ENCODE data around the gene CDX2. TPM values are rescaled to one million over a fixed set of nuclear protein-coding genes. Genes with fewer than 3 reads are reported as not detected.
A peak's percentile ranks its signal among the peaks of the same experiment; 100 is the strongest.

CDX2 gene
- total RNA-seq, 2 donors from 2014 or later: not detected

- Histone ChIP-seq H3K4me1 (ENCODE audit: control insufficient read depth in 1 of 2, low read depth in 2 of 2) (peaks cover 16 to 41% of the 10 kb centered on the region in 2 donors), H3K36me3 (no peaks in the 10 kb centered on the region), H3K27me3 (replicated peaks; ENCODE audit: insufficient read depth) (peaks cover 7% of the 10 kb centered on the region), H3K4me3 (no peak overlapping the region), H3K9me3 (no peaks in the 10 kb centered on the region), H3K27ac (no peak overlapping the region)
- TF ChIP-seq CTCF (IDR thresholded peaks at IDR 0.05): no peak
- ATAC-seq (ENCODE audit: insufficient number of reproducible peaks, low FRiP score, low read depth) (no peak), DNase-seq (ENCODE audit: low spot score) (no peak)
Measured at GRCh38 chr13:27922883-27923612, 46.1 kb downstream of the CDX2 start.

- DNase-seq (ENCODE audit: low spot score) (no peak), ATAC-seq (ENCODE audit: insufficient number of reproducible peaks, low FRiP score, low read depth) (peak; percentile 33)
- Histone ChIP-seq H3K27ac (no peak overlapping the region), H3K4me3 (no peak overlapping the region), H3K27me3 (replicated peaks; ENCODE audit: insufficient read depth) (peaks cover 7% of the 10 kb centered on the region), H3K36me3 (no peaks in the 10 kb centered on the region), H3K4me1 (ENCODE audit: control insufficient read depth in 1 of 2, low read depth in 2 of 2) (peaks cover 22 to 40% of the 10 kb centered on the region in 2 donors), H3K9me3 (no peaks in the 10 kb centered on the region)
- no peak for TF ChIP-seq CTCF (IDR thresholded peaks at IDR 0.05)
Measured at GRCh38 chr13:27921961-27922882, 46.9 kb downstream of the CDX2 start.

GRCh38 chr13:27921421-27921960 is 47.6 kb downstream of the CDX2 start:
- ATAC-seq (ENCODE audit: insufficient number of reproducible peaks, low FRiP score, low read depth): no peak
- Histone ChIP-seq H3K27me3 (replicated peaks; ENCODE audit: insufficient read depth) (peaks cover 7% of the 10 kb centered on the region), H3K9me3 (no peaks in the 10 kb centered on the region), H3K4me1 (ENCODE audit: control insufficient read depth in 1 of 2, low read depth in 2 of 2) (peaks cover 22 to 45% of the 10 kb centered on the region in 2 donors), H3K27ac (no peak overlapping the region), H3K4me3 (peak overlapping the region; percentile 67), H3K36me3 (no peaks in the 10 kb centered on the region)
- no peak for TF ChIP-seq CTCF (IDR thresholded peaks at IDR 0.05)
- no peak for DNase-seq (ENCODE audit: low spot score)

GRCh38 chr13:27920677-27921420 is 48.3 kb downstream of the CDX2 start:
- no peaks in the 10 kb centered on the region for H3K36me3 ChIP-seq
- no peaks in the 10 kb centered on the region for H3K9me3 ChIP-seq
- DNase-seq (ENCODE audit: low spot score) (no peak), ATAC-seq (ENCODE audit: insufficient number of reproducible peaks, low FRiP score, low read depth) (no peak)
- peak overlapping the region; percentile 67 for H3K4me3 ChIP-seq
- H3K27me3 ChIP-seq (replicated peaks; ENCODE audit: insufficient read depth): peaks cover 7% of the 10 kb centered on the region
- no peak for TF ChIP-seq CTCF (IDR thresholded peaks at IDR 0.05)
- no peak overlapping the region for H3K27ac ChIP-seq
- peaks cover 22 to 45% of the 10 kb centered on the region in 2 donors for H3K4me1 ChIP-seq (ENCODE audit: control insufficient read depth in 1 of 2, low read depth in 2 of 2)
